Peyer's patch (tissue), 4 donors: ENCODE data around the gene SERTAD1. TPM values are rescaled to one million over a fixed set of nuclear protein-coding genes. Genes with fewer than 3 reads are reported as not detected.
A peak's percentile ranks its signal among the peaks of the same experiment; 100 is the strongest.

Source experiments
- DNase-seq, 3 donors: peaks; one replicate each; pipeline ENCODE4 v3.0.0-alpha.2; 2017 to 2019
- H3K27ac ChIP-seq, 4 donors: fragments of 200-600 bp; sonication (generic); one replicate each; pipeline ENCODE4 v1.5.1; 2016 to 2019
- H3K27me3 ChIP-seq, 2 donors: fragments of 200-600 bp; sonication (generic); one replicate each; pipeline ENCODE4 v1.5.1; 2019
- H3K36me3 ChIP-seq, 3 donors: fragments of 200-600 bp; sonication (generic); one replicate each; pipeline ENCODE4 v1.5.1; 2016 to 2019
- H3K4me1 ChIP-seq, 4 donors: fragments of 200-600 bp; sonication (generic); one replicate each; pipeline ENCODE4 v1.5.1; 2016 to 2019
- H3K4me3 ChIP-seq, 4 donors: fragments of 200-600 bp; sonication (generic); 1 replicate in 3 of 4; 2 replicates in 1 of 4; pipeline ENCODE4 v1.5.1; 2016 to 2019; ENCODE audit warnings: mild to moderate bottlenecking in 1 of 4
- H3K9me3 ChIP-seq, 4 donors: fragments of 200-600 bp; sonication (generic); one replicate each; pipeline ENCODE4 v1.5.1; 2016 to 2019; ENCODE audit warnings: mild to moderate bottlenecking in 1 of 4
- CTCF ChIP-seq, 6 experiments: fragments of 450-650 bp in 4 of 6; fragments of 200-600 bp in 2 of 6; sonication (generic) in 1 of 6; IDR thresholded peaks; one replicate each; pipeline ENCODE4 v1.5.1; 2017 to 2019; ENCODE audit warnings: antibody characterized with exemption in 6 of 6, mild to moderate bottlenecking in 3 of 6, moderate library complexity in 1 of 6
- POLR2A ChIP-seq, 2 donors: fragments of 450-650 bp; IDR thresholded peaks; one replicate each; pipeline ENCODE4 v1.5.1; 2017; ENCODE audit warnings: antibody characterized with exemption in 2 of 2, mild to moderate bottlenecking in 2 of 2, moderate library complexity in 2 of 2
- total RNA-seq, 4 donors: library from RNA; depleted of rRNA; stranded (reverse); fragments of >200 nt; gene quantifications; one replicate each; pipeline ENCODE4 v1.1.0, GENCODE V29; 2016

SERTAD1 gene
- 10 to 100 TPM in 2 of 4 donors, 1 to 10 TPM in 2; 4.1 to 18.2 (median 11.6) TPM for total RNA-seq

DNA sequence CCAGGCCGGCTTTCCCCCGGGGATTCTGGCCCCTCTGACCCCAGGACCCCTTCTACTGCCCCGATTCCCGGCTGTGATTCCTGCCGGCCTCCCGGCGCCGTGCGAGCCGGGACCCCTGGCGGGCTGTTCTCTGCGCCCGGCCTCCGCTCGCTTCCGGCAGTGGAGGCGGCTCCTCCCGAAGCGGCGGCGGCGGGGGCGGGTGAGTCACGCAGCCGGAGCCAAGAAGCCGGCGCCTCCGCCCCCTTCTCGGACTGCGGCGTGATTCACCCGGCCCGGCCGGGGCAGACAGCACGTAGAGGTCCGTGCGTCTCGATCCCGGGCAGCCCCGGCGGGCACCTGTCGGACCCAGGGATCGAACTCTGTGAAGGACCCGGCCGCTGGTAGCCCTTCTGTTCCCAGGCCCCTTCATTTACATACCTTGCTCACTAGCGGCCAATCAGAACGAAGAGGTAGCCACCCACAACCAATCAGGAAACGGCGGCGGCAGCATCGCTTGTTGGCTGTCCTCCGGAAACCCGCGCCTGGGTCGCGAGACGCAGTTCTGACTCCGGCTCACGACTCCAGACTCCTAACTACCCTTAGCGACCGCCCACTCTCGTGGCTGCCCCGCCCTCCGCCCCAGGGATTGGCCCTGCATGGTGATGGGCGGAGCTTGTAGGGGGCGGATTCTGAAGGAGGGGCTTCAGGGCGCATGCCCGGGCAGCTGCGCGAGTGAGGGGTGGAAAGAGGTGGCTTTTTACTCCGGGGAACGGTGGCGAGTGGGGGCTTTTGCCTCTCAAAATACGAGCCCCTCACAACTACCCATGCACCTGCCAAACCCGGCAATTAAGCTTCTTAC is at the start of gene SERTAD1:
Gene SERTAD1 (minus strand): TSS at position 543 of the 838 bp plus-strand sequence. CDS start 2,446 bp downstream, outside the sequence.
- Histone ChIP-seq H3K4me3 (peak within 1 kb of the TSS; percentile 81 to 97 (median 91)), H3K27ac (peak within 1 kb of the TSS; percentile 98 to 100 (median 100)), H3K9me3 (no peaks in the 10 kb centered on the region), H3K4me1 (peaks cover 3 to 43% (median 11%) of the 10 kb centered on the region in 4 donors), H3K36me3 (peaks cover 0 to 13% (median 0%) of the 10 kb centered on the region in 3 donors), H3K27me3 (no peaks in the 10 kb centered on the region)
- peak; percentile 100 for DNase-seq
- TF ChIP-seq CTCF (IDR thresholded peaks at IDR 0.05): peak; percentile 63 to 87 (median 80)
- peak; percentile 99 to 100 for TF ChIP-seq POLR2A (IDR thresholded peaks at IDR 0.05)

- Histone ChIP-seq H3K9me3 (no peaks in the 10 kb centered on the region), H3K4me3 (no peak overlapping the region), H3K36me3 (no peaks in the 10 kb centered on the region), H3K27ac (no peak overlapping the region), H3K27me3 (no peaks in the 10 kb centered on the region), H3K4me1 (no peaks in the 10 kb centered on the region)
- no peak for DNase-seq
- TF ChIP-seq POLR2A (IDR thresholded peaks at IDR 0.05) (no peak), CTCF (IDR thresholded peaks at IDR 0.05) (no peak)
Measured at GRCh38 chr19:40474737-40475136, 48.9 kb upstream of the SERTAD1 start.

GRCh38 chr19:40472516-40472915 is 46.7 kb upstream of the SERTAD1 start:
- TF ChIP-seq POLR2A (IDR thresholded peaks at IDR 0.05) (no peak), CTCF (IDR thresholded peaks at IDR 0.05) (no peak)
- H3K27ac ChIP-seq: no peak overlapping the region
- H3K27me3 ChIP-seq: no peaks in the 10 kb centered on the region
- DNase-seq: no peak
- H3K36me3 ChIP-seq: no peaks in the 10 kb centered on the region
- H3K4me1 ChIP-seq: peaks cover 0 to 2% (median under 1%) of the 10 kb centered on the region in 4 donors
- H3K4me3 ChIP-seq: no peak overlapping the region
- H3K9me3 ChIP-seq: no peaks in the 10 kb centered on the region

GRCh38 chr19:40471111-40471510 is 45.3 kb upstream of the SERTAD1 start:
- H3K27me3 ChIP-seq: no peaks in the 10 kb centered on the region
- H3K27ac ChIP-seq: no peak overlapping the region
- H3K4me3 ChIP-seq: no peak overlapping the region
- no peak for DNase-seq
- no peaks in the 10 kb centered on the region for H3K9me3 ChIP-seq
- peaks cover 4 to 14% (median 9%) of the 10 kb centered on the region in 4 donors for H3K4me1 ChIP-seq
- H3K36me3 ChIP-seq: no peaks in the 10 kb centered on the region
- TF ChIP-seq POLR2A (IDR thresholded peaks at IDR 0.05): no peak
- no peak for TF ChIP-seq CTCF (IDR thresholded peaks at IDR 0.05)

- Histone ChIP-seq H3K27ac (no peak overlapping the region), H3K4me1 (peaks cover 4 to 27% (median 14%) of the 10 kb centered on the region in 4 donors), H3K36me3 (no peaks in the 10 kb centered on the region), H3K4me3 (no peak overlapping the region), H3K9me3 (no peaks in the 10 kb centered on the region), H3K27me3 (no peaks in the 10 kb centered on the region)
- TF ChIP-seq CTCF (IDR thresholded peaks at IDR 0.05) (no peak), POLR2A (IDR thresholded peaks at IDR 0.05) (no peak)
- DNase-seq: no peak
Measured at GRCh38 chr19:40469011-40469410, 43.2 kb upstream of the SERTAD1 start.
